Esophagus squamous epithelium (tissue), 5 donors: Measurements from ENCODE around the gene PLA2G3. TPM values are rescaled to one million over a fixed set of nuclear protein-coding genes. Genes with fewer than 3 reads are reported as not detected.
A peak's percentile ranks its signal among the peaks of the same experiment; 100 is the strongest.

Source experiments
- DNase-seq: peaks from one replicate; lab custom pipeline; 2025; lab: John Stamatoyannopoulos, UW
- H3K27ac ChIP-seq, 4 donors: fragments of 200-600 bp; sonication (generic); one replicate each; pipeline ENCODE4 v1.5.1; 2016 to 2019; ENCODE audit warnings: mild to moderate bottlenecking in 1 of 4
- H3K27me3 ChIP-seq, 4 donors: fragments of 200-600 bp; sonication (generic); 1 replicate in 3 of 4; 2 replicates in 1 of 4; pipeline versions ENCODE4 v1.5.1 to v1.6.0; 2017 to 2021; ENCODE audit warnings: antibody characterized with exemption in 1 of 4
- H3K36me3 ChIP-seq, 3 donors: fragments of 200-600 bp; sonication (generic); one replicate each; pipeline ENCODE4 v1.5.1; 2016 to 2019
- H3K4me1 ChIP-seq, 3 donors: fragments of 200-600 bp; sonication (generic); one replicate each; pipeline ENCODE4 v1.5.1; 2017 to 2019
- H3K4me3 ChIP-seq, 4 donors: fragments of 200-600 bp; sonication (generic); 1 replicate in 3 of 4; 2 replicates in 1 of 4; pipeline ENCODE4 v1.5.1; 2016 to 2019; ENCODE audit warnings: mild to moderate bottlenecking in 2 of 4, moderate library complexity in 1 of 4
- H3K9me3 ChIP-seq, 3 donors: fragments of 200-600 bp; sonication (generic); one replicate each; pipeline ENCODE4 v1.5.1; 2016 to 2019
- POLR2A ChIP-seq, 4 donors: fragments of 450-650 bp; IDR thresholded peaks; one replicate each; pipeline ENCODE4 v1.6.1; 2017; ENCODE audit warnings: antibody characterized with exemption in 4 of 4, mild to moderate bottlenecking in 4 of 4, moderate library complexity in 3 of 4
- whole genome bisulfite sequencing, 2 donors: methylation state at CpG; one replicate each; pipeline ENCODE4 v1.1.5; 2018; 5-methylcytosine and 5-hydroxymethylcytosine counted together
- intact Hi-C: fragments of 100-400 bp; cut with DNase I; formaldehyde crosslinking; loops from one replicate; pipeline ENCODE4 v1.15.0; 2022
- total RNA-seq, 4 donors: library from RNA; depleted of rRNA; stranded (reverse); fragments of >200 nt; gene quantifications; one replicate each; pipeline ENCODE4 v1.1.0, GENCODE V29; 2016
- TF ChIP-seq, protein P1 (sequence below), 6 experiments: fragments of 450-650 bp in 4 of 6; fragments of 200-600 bp in 2 of 6; sonication (generic) in 2 of 6; IDR thresholded peaks; one replicate each; pipeline ENCODE4 v1.5.1; 2016 to 2019; ENCODE audit warnings: antibody characterized with exemption in 6 of 6, mild to moderate bottlenecking in 4 of 6, moderate library complexity in 4 of 6
- donor health status: DM: yes; HTN: yes; CAD: no.

PLA2G3 gene
- total RNA-seq, 4 donors from 2014 or later = 5.0 to 27.0 (median 7.8) TPM

DNA sequence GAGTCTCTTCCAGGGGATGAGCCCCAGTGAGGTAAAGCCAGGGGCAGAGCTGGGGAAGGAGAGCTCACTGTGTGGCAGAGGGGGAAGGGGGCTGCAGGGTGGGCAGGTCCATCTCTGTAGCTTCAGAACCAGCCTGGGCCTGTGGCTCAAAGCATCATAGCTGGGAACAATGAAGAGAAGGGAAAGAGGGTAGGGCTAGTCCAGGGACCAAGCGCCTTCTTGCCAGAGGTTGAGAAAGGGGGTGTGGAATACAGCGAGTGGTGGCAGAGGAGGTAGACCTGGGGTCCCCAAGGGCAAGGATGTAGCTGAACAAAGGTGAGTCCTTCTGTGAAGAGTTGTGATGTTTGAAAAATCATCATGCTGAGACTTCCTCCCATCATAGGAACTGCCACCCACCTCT, 1.2 kb upstream of the PLA2G3 start:
- H3K27ac ChIP-seq = peak overlapping the region in 3 of 4 donors; percentile 70 to 74 (median 73)
- intact Hi-C loops = no loop called here
- no peak for DNase-seq
- peaks cover 0 to 14% (median 0%) of the 10 kb centered on the region in 4 donors for H3K27me3 ChIP-seq
- H3K9me3 ChIP-seq = no peaks in the 10 kb centered on the region
- H3K4me1 ChIP-seq = peaks cover 23 to 52% (median 23%) of the 10 kb centered on the region in 3 donors
- TF ChIP-seq, protein P1, sequence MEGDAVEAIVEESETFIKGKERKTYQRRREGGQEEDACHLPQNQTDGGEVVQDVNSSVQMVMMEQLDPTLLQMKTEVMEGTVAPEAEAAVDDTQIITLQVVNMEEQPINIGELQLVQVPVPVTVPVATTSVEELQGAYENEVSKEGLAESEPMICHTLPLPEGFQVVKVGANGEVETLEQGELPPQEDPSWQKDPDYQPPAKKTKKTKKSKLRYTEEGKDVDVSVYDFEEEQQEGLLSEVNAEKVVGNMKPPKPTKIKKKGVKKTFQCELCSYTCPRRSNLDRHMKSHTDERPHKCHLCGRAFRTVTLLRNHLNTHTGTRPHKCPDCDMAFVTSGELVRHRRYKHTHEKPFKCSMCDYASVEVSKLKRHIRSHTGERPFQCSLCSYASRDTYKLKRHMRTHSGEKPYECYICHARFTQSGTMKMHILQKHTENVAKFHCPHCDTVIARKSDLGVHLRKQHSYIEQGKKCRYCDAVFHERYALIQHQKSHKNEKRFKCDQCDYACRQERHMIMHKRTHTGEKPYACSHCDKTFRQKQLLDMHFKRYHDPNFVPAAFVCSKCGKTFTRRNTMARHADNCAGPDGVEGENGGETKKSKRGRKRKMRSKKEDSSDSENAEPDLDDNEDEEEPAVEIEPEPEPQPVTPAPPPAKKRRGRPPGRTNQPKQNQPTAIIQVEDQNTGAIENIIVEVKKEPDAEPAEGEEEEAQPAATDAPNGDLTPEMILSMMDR (IDR thresholded peaks at IDR 0.05) = no peak
- no peak for TF ChIP-seq POLR2A (IDR thresholded peaks at IDR 0.05)
- H3K36me3 ChIP-seq = peaks cover 0 to 8% (median 0%) of the 10 kb centered on the region in 3 donors
- WGBS, 2 donors = 70 to 100% methylated on average over 1 to 2 of the region's 2 CpGs
- H3K4me3 ChIP-seq = no peak overlapping the region

DNA sequence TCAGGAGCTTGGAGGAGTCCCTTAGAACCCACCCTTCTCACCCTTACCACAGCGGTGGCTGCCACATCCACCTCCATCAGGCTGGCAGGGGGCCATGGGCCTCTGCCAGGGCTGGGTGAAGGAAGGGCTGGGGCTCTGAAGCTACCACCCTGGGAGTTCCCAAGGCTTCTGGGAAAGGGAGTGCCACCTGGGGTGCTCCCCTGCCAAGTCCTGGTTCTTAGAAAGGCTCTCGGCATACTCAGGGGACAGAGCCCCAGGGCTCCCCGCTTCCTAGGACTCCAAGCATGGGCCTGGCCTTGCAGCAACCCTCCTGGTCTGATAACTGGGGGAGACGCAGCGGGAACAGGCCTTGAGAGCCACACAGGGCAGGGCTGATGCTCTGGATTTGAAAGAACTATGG, 438 bp upstream of the PLA2G3 start:
- H3K4me3 ChIP-seq = no peak overlapping the region
- H3K36me3 ChIP-seq = peaks cover 0 to 11% (median 0%) of the 10 kb centered on the region in 3 donors
- intact Hi-C loops = no loop called here
- H3K27me3 ChIP-seq = peaks cover 0 to 14% (median 0%) of the 10 kb centered on the region in 4 donors
- H3K4me1 ChIP-seq = peaks cover 23 to 52% (median 23%) of the 10 kb centered on the region in 3 donors
- WGBS, 2 donors = 0% methylated on average over 1 of the region's 5 CpGs; no CpG with 5 or more reads in 1 of the 2 donors
- DNase-seq = no peak
- no peaks in the 10 kb centered on the region for H3K9me3 ChIP-seq
- peak overlapping the region; percentile 10 to 74 (median 48) for H3K27ac ChIP-seq
- TF ChIP-seq, protein P1 (IDR thresholded peaks at IDR 0.05) = no peak
- no peak for TF ChIP-seq POLR2A (IDR thresholded peaks at IDR 0.05)

DNA sequence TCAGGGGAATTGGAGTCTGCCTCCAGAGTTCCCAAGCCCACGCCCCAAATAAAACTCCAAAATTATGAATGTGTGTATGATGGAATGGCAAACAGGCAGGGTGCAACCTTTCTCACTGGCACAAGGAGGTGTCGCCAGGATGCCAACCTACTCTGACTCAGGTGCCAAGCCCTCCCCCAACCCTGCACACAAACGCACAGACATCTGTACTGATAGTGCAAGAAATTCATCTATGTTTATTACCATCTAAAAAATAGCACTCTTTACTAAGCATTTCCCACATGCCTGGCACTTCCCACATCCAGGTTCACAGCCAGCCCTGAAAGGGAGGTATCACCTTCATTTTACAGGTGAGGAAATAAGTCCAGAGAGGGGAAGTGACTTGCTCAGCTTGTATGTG, 1.2 kb downstream of the PLA2G3 start:
- DNase-seq = no peak
- Histone ChIP-seq H3K4me1 (peaks cover 23 to 52% (median 23%) of the 10 kb centered on the region in 3 donors), H3K27me3 (peaks cover 0 to 14% (median 0%) of the 10 kb centered on the region in 4 donors), H3K4me3 (peak overlapping the region in 1 of 4 donors; percentile 31), H3K27ac (no peak overlapping the region), H3K36me3 (peaks cover 0 to 13% (median 0%) of the 10 kb centered on the region in 3 donors), H3K9me3 (no peaks in the 10 kb centered on the region)
- intact Hi-C loops = no loop called here
- 63 to 65% methylated on average over 3 of the region's 3 CpGs for WGBS, 2 donors
- TF ChIP-seq, protein P1 (IDR thresholded peaks at IDR 0.05) = peak in 1 of 6 experiments; percentile 12
- no peak for TF ChIP-seq POLR2A (IDR thresholded peaks at IDR 0.05)

DNA sequence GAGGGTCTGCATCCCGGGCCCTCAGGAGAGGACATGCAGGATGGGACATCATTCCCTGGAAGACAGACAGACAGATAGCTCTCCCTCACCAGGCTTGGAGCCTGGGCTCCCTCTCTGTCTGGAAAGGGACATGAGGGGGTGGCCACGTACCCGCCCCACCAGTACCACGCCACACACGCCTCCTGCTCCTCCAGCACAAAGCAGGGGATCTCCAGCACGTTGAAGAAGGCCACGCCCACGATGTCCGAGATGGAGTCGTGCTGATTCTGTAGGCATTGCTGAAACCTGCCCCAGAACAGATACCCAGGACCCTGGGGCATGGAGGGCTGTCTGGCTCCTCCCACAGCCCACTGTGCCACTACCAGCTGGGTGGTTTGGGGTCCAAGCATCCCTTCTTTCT, 2.2 kb downstream of the PLA2G3 start:
- intact Hi-C loops = no loop called here
- TF ChIP-seq, protein P1 (IDR thresholded peaks at IDR 0.05) = no peak
- TF ChIP-seq POLR2A (IDR thresholded peaks at IDR 0.05) = no peak
- Histone ChIP-seq H3K27ac (no peak overlapping the region), H3K4me3 (no peak overlapping the region), H3K9me3 (no peaks in the 10 kb centered on the region), H3K27me3 (peaks cover 0 to 14% (median 0%) of the 10 kb centered on the region in 4 donors), H3K36me3 (peaks cover 0 to 18% (median 0%) of the 10 kb centered on the region in 3 donors), H3K4me1 (peaks cover 21 to 45% (median 23%) of the 10 kb centered on the region in 3 donors)
- DNase-seq = no peak
- WGBS, 2 donors = 37 to 40% methylated on average over 1 to 5 of the region's 10 CpGs

DNA sequence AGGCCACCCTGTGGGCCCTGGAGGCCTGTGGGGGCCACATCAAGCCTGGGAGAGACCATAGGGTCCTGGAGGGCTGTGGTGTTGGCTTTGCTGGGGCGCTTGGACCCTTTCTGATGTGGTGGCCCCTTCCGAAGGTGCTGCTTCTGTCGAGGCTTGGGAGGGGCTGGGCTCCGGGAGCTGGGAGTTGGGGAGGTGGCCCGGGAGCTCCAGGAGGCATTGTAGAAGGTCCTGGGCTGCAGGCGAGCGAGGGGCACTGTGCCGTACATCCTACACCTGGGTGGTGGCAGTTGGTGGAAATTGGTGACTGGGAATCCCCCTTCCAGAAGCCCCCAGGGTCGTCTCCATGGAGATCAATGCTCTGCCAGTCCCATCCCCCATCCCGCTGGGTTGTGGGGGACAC, 2.6 kb downstream of the PLA2G3 start:
- TF ChIP-seq, protein P1 (IDR thresholded peaks at IDR 0.05) = no peak
- no peak for TF ChIP-seq POLR2A (IDR thresholded peaks at IDR 0.05)
- Histone ChIP-seq H3K9me3 (no peaks in the 10 kb centered on the region), H3K27ac (no peak overlapping the region), H3K27me3 (peaks cover 0 to 14% (median 0%) of the 10 kb centered on the region in 4 donors), H3K36me3 (peaks cover 0 to 18% (median 0%) of the 10 kb centered on the region in 3 donors), H3K4me3 (no peak overlapping the region), H3K4me1 (peaks cover 17 to 44% (median 19%) of the 10 kb centered on the region in 3 donors)
- intact Hi-C loops = no loop called here
- WGBS, 2 donors = 92% methylated on average over 4 of the region's 10 CpGs; no CpG with 5 or more reads in 1 of the 2 donors
- no peak for DNase-seq
